GM10266 (cell line): ENCODE measurements around the gene KIF13A.
"Not testable (repeated sequence)": the region's sequence is repeated elsewhere in the genome, so short reads cannot be mapped to it uniquely, and the experiment has no call there.

ENCODE experiments used
- DNase-seq: peaks from one replicate; pipeline ENCODE4 v3.0.0; 2012; ENCODE audit errors: extremely low spot score
- CTCF ChIP-seq: IDR thresholded peaks from 2 replicates; pipeline ENCODE4 v1.5.1; 2012; ENCODE audit warnings: mild to moderate bottlenecking, low read depth; ENCODE audit not compliant: control insufficient read depth, insufficient read depth; ENCODE audit errors: missing control alignments

KIF13A gene

GRCh38 chr6:17740559-17741220, 246.7 kb downstream of the KIF13A start:
- TF ChIP-seq CTCF = no peak
- DNase-seq = no peak

- DNase-seq = no peak
- TF ChIP-seq CTCF = no peak
Observed at GRCh38 chr6:17737704-17738252, 249.7 kb downstream of the KIF13A start.

- DNase-seq = not testable (repeated sequence)
Observed at GRCh38 chr6:17735311-17735710, 252.1 kb downstream of the KIF13A start.

- no peak for DNase-seq
- no peak for TF ChIP-seq CTCF
Observed at GRCh38 chr6:17730078-17730704, 257.2 kb downstream of the KIF13A start.

GRCh38 chr6:17729223-17730077, 258.0 kb downstream of the KIF13A start:
- no peak for TF ChIP-seq CTCF
- DNase-seq = no peak

GRCh38 chr6:17728551-17729222, 258.7 kb downstream of the KIF13A start:
- no peak for DNase-seq
- TF ChIP-seq CTCF = no peak

GRCh38 chr6:17725083-17725482, 262.4 kb downstream of the KIF13A start:
- DNase-seq = no peak
- TF ChIP-seq CTCF = no peak
